H1 (cell line): Measurements from ENCODE around the gene SPTBN1. TPM values are rescaled to one million over a fixed set of nuclear protein-coding genes. Genes with fewer than 3 reads are reported as not detected.

ENCODE experiments used
- CTCF ChIA-PET: fragments of 300-600 bp; sonication (Branson Sonifier 250); formaldehyde crosslinking; loops from one replicate; lab custom pipeline; 2021; ENCODE audit not compliant: partially characterized antibody; lab: Charles Lee
- POLR2A ChIA-PET: fragments of 300-600 bp; sonication (Branson Sonifier 250); formaldehyde crosslinking; loops from one replicate; lab custom pipeline; 2021; ENCODE audit warnings: inconsistent platforms; ENCODE audit not compliant: partially characterized antibody; lab: Charles Lee
- DNase-seq, 2 experiments: peaks; one replicate each; pipeline versions ENCODE4 v3.0.0 to v3.0.0-alpha.2; 2010 to 2022; ENCODE audit warnings: low spot score in 2 of 2, low read depth in 1 of 2, mixed read lengths in 1 of 2
- FAIRE-seq: peaks from 2 replicates; lab custom pipeline; 2011; peaks lifted over from hg19 to GRCh38; lab: Jason Lieb, UNC
- H2AFZ ChIP-seq: 2 replicates; pipeline ENCODE4 v1.8.1; 2012; ENCODE audit warnings: low read length, inconsistent platforms
- H2AK5ac ChIP-seq: 2 replicates; pipeline ENCODE4 v1.6.1; 2013; ENCODE audit warnings: low read depth, low read length
- H2BK120ac ChIP-seq: replicated peaks from 2 replicates; pipeline ENCODE3; 2013; ENCODE audit warnings: low read depth, low read length, inconsistent platforms
- H2BK12ac ChIP-seq: 2 replicates; pipeline ENCODE4 v1.6.1; 2013; ENCODE audit warnings: low read depth, low read length
- H2BK15ac ChIP-seq: 2 replicates; pipeline ENCODE4 v1.6.1; 2013; ENCODE audit warnings: low read length
- H2BK20ac ChIP-seq: 2 replicates; pipeline ENCODE4 v1.6.1; 2013; ENCODE audit warnings: low read length
- H2BK5ac ChIP-seq: 2 replicates; pipeline ENCODE4 v1.6.1; 2013; ENCODE audit warnings: low read depth, low read length
- H3K14ac ChIP-seq: 2 replicates; pipeline ENCODE4 v1.6.1; 2013; ENCODE audit warnings: inconsistent platforms; ENCODE audit not compliant: insufficient read length
- H3K18ac ChIP-seq: 2 replicates; pipeline ENCODE4 v1.6.1; 2013; ENCODE audit warnings: low read length; ENCODE audit errors: extremely low read depth
- H3K23ac ChIP-seq: 2 replicates; pipeline ENCODE4 v1.6.1; 2013; ENCODE audit warnings: inconsistent platforms; ENCODE audit not compliant: insufficient read length
- H3K23me2 ChIP-seq: 2 replicates; pipeline ENCODE4 v1.6.1; 2013; ENCODE audit warnings: low read depth, low read length
- H3K27ac ChIP-seq: 2 replicates; pipeline ENCODE4 v1.6.1; 2011; ENCODE audit warnings: low read depth, low read length, inconsistent platforms
- H3K27me3 ChIP-seq, 4 experiments: replicated peaks in 1 of 4; 1 replicate in 1 of 4; 2 replicates in 3 of 4; pipeline versions ENCODE4 v1.6.1 to v1.8.1; 2011 to 2013; ENCODE audit warnings: low read length in 3 of 4, mild to moderate bottlenecking in 3 of 4, inconsistent platforms in 2 of 4, mixed read lengths in 2 of 4, moderate library complexity in 1 of 4; ENCODE audit not compliant: control insufficient read depth in 3 of 4, insufficient read depth in 3 of 4; ENCODE audit errors: extremely low read depth in 1 of 4
- H3K36me3 ChIP-seq, 4 experiments: 2 replicates each; pipeline versions ENCODE4 v1.6.1 to v1.8.1; 2011 to 2013; ENCODE audit warnings: mild to moderate bottlenecking in 4 of 4, low read length in 3 of 4, moderate library complexity in 2 of 4, control low read depth in 1 of 4, inconsistent platforms in 1 of 4; ENCODE audit not compliant: insufficient read depth in 4 of 4, control insufficient read depth in 2 of 4
- H3K4ac ChIP-seq: replicated peaks from 2 replicates; pipeline ENCODE3; 2013; ENCODE audit warnings: low read length, low read depth, mixed read lengths, inconsistent platforms; ENCODE audit not compliant: insufficient read length
- H3K4me1 ChIP-seq, 4 experiments: replicated peaks in 1 of 4; 1 replicate in 1 of 4; 2 replicates in 3 of 4; pipeline versions ENCODE4 v1.6.1 to v1.8.1; 2011 to 2013; ENCODE audit warnings: low read length in 3 of 4, inconsistent platforms in 2 of 4, mixed read lengths in 1 of 4; ENCODE audit not compliant: insufficient read depth in 4 of 4, control insufficient read depth in 3 of 4
- H3K4me2 ChIP-seq, 2 experiments: 2 replicates each; pipeline versions ENCODE4 v1.6.1 to v1.8.1; 2011 to 2013; ENCODE audit warnings: low read depth in 2 of 2, low read length in 2 of 2, control low read depth in 1 of 2, inconsistent platforms in 1 of 2, mild to moderate bottlenecking in 1 of 2; ENCODE audit not compliant: insufficient read depth in 1 of 2
- H3K4me3 ChIP-seq, 4 experiments: fragments of 200-600, 300-600 bp in 1 of 4; sonication (generic), shearing (Covaris generic), sonication (Bioruptor Twin) in 1 of 4; 2 replicates each; pipeline versions ENCODE4 v1.5.1 to v1.8.1; 2011 to 2016; ENCODE audit warnings: low read length in 4 of 4, low read depth in 3 of 4, control low read depth in 2 of 4, inconsistent platforms in 2 of 4, mild to moderate bottlenecking in 2 of 4, mixed read lengths in 1 of 4, moderate library complexity in 1 of 4; ENCODE audit not compliant: insufficient read depth in 2 of 4; ENCODE audit errors: extremely low read depth in 1 of 4
- H3K56ac ChIP-seq: replicated peaks from 2 replicates; pipeline ENCODE3; 2013; ENCODE audit warnings: low read depth, mild to moderate bottlenecking, mixed read lengths, low read length, inconsistent platforms; ENCODE audit not compliant: insufficient read length
- H3K79me1 ChIP-seq: 2 replicates; pipeline ENCODE4 v1.6.1; 2013; ENCODE audit warnings: low read depth, low read length, control low read depth
- H3K79me2 ChIP-seq, 2 experiments: 2 replicates each; pipeline versions ENCODE4 v1.6.1 to v1.8.1; 2012 to 2013; ENCODE audit warnings: low read length in 2 of 2, mild to moderate bottlenecking in 2 of 2, inconsistent platforms in 1 of 2; ENCODE audit not compliant: insufficient read depth in 2 of 2, control insufficient read depth in 1 of 2
- H3K9ac ChIP-seq, 4 experiments: replicated peaks in 1 of 4; 1 replicate in 1 of 4; 2 replicates in 3 of 4; pipeline versions ENCODE4 v1.6.1 to v1.8.1; 2011 to 2013; ENCODE audit warnings: low read depth in 3 of 4, low read length in 3 of 4, control low read depth in 2 of 4, mild to moderate bottlenecking in 2 of 4, moderate library complexity in 2 of 4, inconsistent platforms in 1 of 4; ENCODE audit errors: extremely low read depth in 1 of 4
- H3K9me3 ChIP-seq, 2 experiments: 2 replicates each; pipeline versions ENCODE4 v1.6.1 to v1.8.1; 2012 to 2013; ENCODE audit warnings: mild to moderate bottlenecking in 2 of 2, moderate library complexity in 2 of 2, control low read depth in 1 of 2, inconsistent platforms in 1 of 2, low read depth in 1 of 2, low read length in 1 of 2, mixed read lengths in 1 of 2; ENCODE audit not compliant: insufficient read depth in 2 of 2
- H4K20me1 ChIP-seq, 2 experiments: replicated peaks in 1 of 2; 2 replicates each; pipeline versions ENCODE3 to v1.8.1; 2011 to 2013; ENCODE audit warnings: inconsistent platforms in 2 of 2, low read length in 2 of 2, mild to moderate bottlenecking in 1 of 2; ENCODE audit not compliant: insufficient read depth in 2 of 2, control insufficient read depth in 1 of 2
- H4K5ac ChIP-seq: 2 replicates; pipeline ENCODE4 v1.6.1; 2013; ENCODE audit warnings: low read length, low read depth, mixed read lengths, inconsistent platforms; ENCODE audit not compliant: insufficient read length
- H4K8ac ChIP-seq: 2 replicates; pipeline ENCODE4 v1.8.0; 2013; ENCODE audit warnings: mild to moderate bottlenecking, moderate library complexity, low read length, inconsistent platforms; ENCODE audit not compliant: insufficient read depth; ENCODE audit errors: extremely low read depth
- H4K91ac ChIP-seq: replicated peaks from 2 replicates; pipeline ENCODE3; 2013; ENCODE audit warnings: low read length, mixed read lengths, inconsistent platforms; ENCODE audit not compliant: insufficient read length
- CBX5 ChIP-seq: fragments of 300-800, 300-1000 bp; sonication (generic); IDR thresholded peaks from 2 replicates; pipeline ENCODE4 v1.7.1; 2016; ENCODE audit warnings: antibody characterized with exemption, low read length, low read depth
- CBX8 ChIP-seq: fragments of 300-800, 300-1000 bp; sonication (generic); IDR thresholded peaks from 2 replicates; pipeline ENCODE4 v1.7.1; 2016; ENCODE audit warnings: low read depth, low read length, borderline replicate concordance
- EGR1 ChIP-seq: IDR thresholded peaks from 2 replicates; pipeline ENCODE4 v1.6.1; 2011; ENCODE audit warnings: low read depth, low read length, borderline replicate concordance
- FOSL1 ChIP-seq: IDR thresholded peaks from 2 replicates; pipeline ENCODE4 v1.6.1; 2011; ENCODE audit warnings: mild to moderate bottlenecking, low read depth, low read length, moderate library complexity; ENCODE audit not compliant: insufficient read depth
- GTF2F1 ChIP-seq: IDR thresholded peaks from 2 replicates; pipeline ENCODE4 v1.6.1; 2012; ENCODE audit warnings: low read depth, low read length, improper control_type of control experiment, borderline replicate concordance
- HDAC2 ChIP-seq, 2 experiments: fragments of 300-600 bp in 1 of 2; sonication (generic) in 1 of 2; IDR thresholded peaks; 2 replicates each; pipeline ENCODE4 v1.6.1; 2011 to 2012; ENCODE audit warnings: low read depth in 2 of 2, low read length in 2 of 2, mild to moderate bottlenecking in 2 of 2, moderate library complexity in 2 of 2, borderline replicate concordance in 1 of 2, inconsistent platforms in 1 of 2
- SIRT6 ChIP-seq: IDR thresholded peaks from one replicate; pipeline ENCODE4 v1.7.1; 2012; ENCODE audit warnings: low read length, inconsistent platforms
- USF2 ChIP-seq: IDR thresholded peaks from 2 replicates; pipeline ENCODE4 v1.6.1; 2011; ENCODE audit warnings: low read length, improper control_type of control experiment
- WGBS, 2 experiments: shearing (Covaris generic) in 1 of 2; methylation state at CpG; one replicate each; pipeline versions ENCODE4 v1.1.6 to v1.1.7; 2013 to 2015; ENCODE audit warnings: low lambda C conversion rate in 2 of 2, mixed read lengths in 2 of 2, inconsistent platforms in 1 of 2, low coverage in 1 of 2, missing lambda C conversion rate in 1 of 2; ENCODE audit not compliant: insufficient replicate concordance in 2 of 2, insufficient coverage in 1 of 2, insufficient read length in 1 of 2; ENCODE audit errors: extremely low coverage in 1 of 2, missing lambda C conversion rate in 1 of 2; 5-methylcytosine and 5-hydroxymethylcytosine counted together
- polyA plus RNA-seq, 7 experiments: library from polyadenylated mRNA; depleted of rRNA in 3 of 7; stranded (reverse) in 5 of 7; unstranded in 2 of 7; fragments of >200 nt in 5 of 7; fragments of 200-250 nt in 2 of 7; gene quantifications; 1 replicate in 5 of 7; 2 replicates in 1 of 7; 4 replicates in 1 of 7; pipeline versions ENCODE4 v1.2.1 to v1.2.3, GENCODE V29; 2011 to 2013; ENCODE audit warnings: missing spikeins in 2 of 7, mixed read lengths in 2 of 7
- total RNA-seq: library from RNA; stranded (reverse); fragmentation: NEBNext Ultra II Directional; extraction: Animal tissue kit (Norgen Biotek cat#: 25700); gene quantifications from 2 replicates; pipeline ENCODE4 v1.2.1, GENCODE V29; 2021
- TF ChIP-seq, protein P1 (sequence below), 3 experiments: IDR thresholded peaks; 1 replicate in 2 of 3; 2 replicates in 1 of 3; pipeline versions ENCODE4 v1.5.1 to v1.6.1; 2011; ENCODE audit warnings: low read length in 3 of 3, mild to moderate bottlenecking in 3 of 3, inconsistent platforms in 2 of 3, low read depth in 1 of 3, moderate library complexity in 1 of 3; ENCODE audit not compliant: insufficient read depth in 1 of 3; ENCODE audit errors: control extremely low read depth in 1 of 3

SPTBN1 gene
- total and polyA plus RNA-seq, 2 of the 8 experiments (the other 6 are each of a cell fraction or from before 2014, with no cell fraction given): 31.8 to 180 TPM

DNA sequence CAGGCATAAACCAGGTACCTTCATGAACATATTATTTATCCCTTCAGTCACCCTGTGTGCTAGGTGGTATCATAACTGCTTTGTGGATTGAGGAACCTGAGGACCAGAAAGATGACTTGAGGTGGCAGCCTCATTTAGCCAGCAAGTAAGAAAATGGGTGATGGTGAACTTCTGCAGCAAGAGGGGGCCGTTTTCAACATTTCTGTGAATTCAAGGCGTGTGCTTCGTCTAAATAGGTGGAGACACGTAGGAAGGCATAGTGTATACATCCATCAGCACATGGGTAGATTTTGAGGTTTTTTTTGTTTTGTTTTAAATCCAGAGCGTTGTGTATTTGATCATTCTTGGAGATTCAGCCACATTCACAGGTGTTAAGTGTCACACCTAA, 118.7 kb downstream of the SPTBN1 start:
- Histone ChIP-seq H3K56ac (no peak overlapping the region), H3K79me2 (peaks cover 40 to 99% of the 10 kb centered on the region in 2 experiments), H3K36me3 (peaks cover 0 to 3% (median 0%) of the 10 kb centered on the region in 4 experiments; a peak in 1 of 8 replicates), H3K4me3 (no peak overlapping the region), H3K9me3 (no peaks in the 10 kb centered on the region), H4K20me1 (peaks cover 40 to 47% of the 10 kb centered on the region in 2 experiments), H3K4me2 (no peak overlapping the region), H3K18ac (no peak overlapping the region), H2AFZ (no peak overlapping the region), H3K4ac (no peak overlapping the region), H4K91ac (no peak overlapping the region), H4K8ac (no peak overlapping the region), H3K23me2 (no peaks in the 10 kb centered on the region), H3K27ac (no peak overlapping the region), H3K79me1 (peaks cover 30% of the 10 kb centered on the region; the same call in 1 of the 2 replicates), H3K27me3 (no peaks in the 10 kb centered on the region), H3K9ac (no peak overlapping the region), H3K23ac (no peak overlapping the region), H2BK12ac (no peak overlapping the region), H2BK120ac (no peak overlapping the region), H4K5ac (no peak overlapping the region), H2BK5ac (no peak overlapping the region), H2AK5ac (no peak overlapping the region), H2BK20ac (no peak overlapping the region), H3K4me1 (peaks cover 6 to 31% (median 26%) of the 10 kb centered on the region in 4 experiments), H3K14ac (no peak overlapping the region), H2BK15ac (no peak overlapping the region)
- CTCF ChIA-PET: interaction anchor here (0.6 to 1.6 kb wide), 4 partner anchors 16 to 1064 kb away, joined by 3 to 4 read pairs (median 4); no protein-coding TSS in a partner anchor
- WGBS, 2 experiments: 81% methylated on average over 5 of the region's 5 CpGs; no CpG with 5 or more reads in 1 of the 2 experiments
- FAIRE-seq (no peak), DNase-seq (no peak)
- POLR2A ChIA-PET: interaction anchor here (0.8 to 3.4 kb wide), 3 partner anchors 10 to 15 kb away, joined by 3 to 24 read pairs (median 3); no protein-coding TSS in a partner anchor
- TF ChIP-seq HDAC2 (IDR thresholded peaks at IDR 0.05; ENCODE audit: borderline replicate concordance in 1 of 2, low read depth in 2 of 2, low read length in 2 of 2): no peak
- TF ChIP-seq, protein P1, sequence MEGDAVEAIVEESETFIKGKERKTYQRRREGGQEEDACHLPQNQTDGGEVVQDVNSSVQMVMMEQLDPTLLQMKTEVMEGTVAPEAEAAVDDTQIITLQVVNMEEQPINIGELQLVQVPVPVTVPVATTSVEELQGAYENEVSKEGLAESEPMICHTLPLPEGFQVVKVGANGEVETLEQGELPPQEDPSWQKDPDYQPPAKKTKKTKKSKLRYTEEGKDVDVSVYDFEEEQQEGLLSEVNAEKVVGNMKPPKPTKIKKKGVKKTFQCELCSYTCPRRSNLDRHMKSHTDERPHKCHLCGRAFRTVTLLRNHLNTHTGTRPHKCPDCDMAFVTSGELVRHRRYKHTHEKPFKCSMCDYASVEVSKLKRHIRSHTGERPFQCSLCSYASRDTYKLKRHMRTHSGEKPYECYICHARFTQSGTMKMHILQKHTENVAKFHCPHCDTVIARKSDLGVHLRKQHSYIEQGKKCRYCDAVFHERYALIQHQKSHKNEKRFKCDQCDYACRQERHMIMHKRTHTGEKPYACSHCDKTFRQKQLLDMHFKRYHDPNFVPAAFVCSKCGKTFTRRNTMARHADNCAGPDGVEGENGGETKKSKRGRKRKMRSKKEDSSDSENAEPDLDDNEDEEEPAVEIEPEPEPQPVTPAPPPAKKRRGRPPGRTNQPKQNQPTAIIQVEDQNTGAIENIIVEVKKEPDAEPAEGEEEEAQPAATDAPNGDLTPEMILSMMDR (IDR thresholded peaks at IDR 0.05; ENCODE audit: control extremely low read depth in 1 of 3, insufficient read depth in 1 of 3, low read depth in 1 of 3, low read length in 3 of 3): no peak
- no peak for TF ChIP-seq GTF2F1
- TF ChIP-seq USF2: no peak
- no peak for TF ChIP-seq EGR1
- no peak for TF ChIP-seq CBX5
- TF ChIP-seq SIRT6: no peak
- TF ChIP-seq CBX8: no peak
- TF ChIP-seq FOSL1: no peak
